K562 (cell line): ENCODE measurements around the gene TSTD1.

Experiments
- BRD4 ChIP-seq: fragments of 200-600 bp; sonication (generic); IDR thresholded peaks from 2 replicates; pipeline ENCODE4 v1.6.1; 2017; ENCODE audit warnings: inconsistent platforms
- CBFA2T3 ChIP-seq: fragments of 450-650 bp; IDR thresholded peaks from 2 replicates; pipeline ENCODE4 v1.6.1; 2017
- HNRNPH1 ChIP-seq: fragments of 200-400 bp; formaldehyde crosslinking; optimal IDR thresholded peaks from 2 replicates; pipeline ENCODE3; 2017; ENCODE audit warnings: low read depth, mild to moderate bottlenecking, low read length, moderate library complexity
- MAX ChIP-seq: sonication (generic); formaldehyde crosslinking; IDR thresholded peaks from 2 replicates; pipeline ENCODE4 v1.9.0; 2022; ENCODE audit warnings: mild to moderate bottlenecking, missing genetic modification reagents
- YY1 ChIP-seq, 3 experiments: IDR thresholded peaks; 2 replicates each; pipeline ENCODE4 v1.6.1; 2011; ENCODE audit warnings: low read length in 2 of 3, mild to moderate bottlenecking in 2 of 3, moderate library complexity in 2 of 3, borderline replicate concordance in 1 of 3, control low read depth in 1 of 3, low read depth in 1 of 3; ENCODE audit not compliant: insufficient read depth in 3 of 3, insufficient replicate concordance in 2 of 3, control insufficient read depth in 1 of 3, insufficient read length in 1 of 3; ENCODE audit errors: extremely low read depth in 1 of 3
- TF ChIP-seq, protein P1 (sequence below): sonication (generic); formaldehyde crosslinking; IDR thresholded peaks from 2 replicates; pipeline ENCODE4 v1.8.0; 2022; ENCODE audit warnings: mild to moderate bottlenecking, missing genetic modification reagents

DNA sequence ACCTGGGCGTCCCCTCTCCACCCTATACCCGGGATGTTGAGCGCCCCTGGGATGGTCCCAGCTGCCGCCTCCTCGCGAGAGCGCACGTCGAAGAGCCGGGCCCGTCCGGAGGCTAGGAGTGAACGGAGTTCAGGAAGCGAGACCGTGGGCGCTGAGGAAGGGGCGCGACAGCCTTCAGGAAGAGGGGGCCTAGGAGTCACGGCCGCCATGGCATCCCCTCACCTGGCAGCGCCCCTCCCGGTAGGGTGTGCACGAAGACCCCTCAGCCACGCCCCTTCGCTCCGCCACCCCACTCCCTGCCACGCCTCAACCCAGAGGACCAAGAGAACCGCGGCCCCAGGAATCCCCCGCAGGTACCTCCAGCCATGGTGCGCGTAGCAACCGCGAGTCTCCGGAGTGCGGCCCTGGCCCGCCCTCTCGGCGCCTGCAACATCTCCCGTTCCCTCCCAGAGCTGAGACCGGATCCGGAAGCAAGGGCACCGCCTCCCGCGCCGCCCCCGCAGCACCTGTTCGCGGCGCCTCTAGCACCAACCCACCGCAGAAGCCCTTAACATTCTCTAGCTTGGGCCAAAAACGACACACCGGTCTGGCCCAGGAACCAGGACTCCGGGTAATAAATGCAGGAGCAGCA lies at the start of gene TSTD1:
- TF ChIP-seq BRD4 (no peak), YY1 (IDR thresholded peaks at IDR 0.05; ENCODE audit: borderline replicate concordance in 1 of 3, control insufficient read depth in 1 of 3, extremely low read depth in 1 of 3, insufficient read depth in 3 of 3, insufficient read length in 1 of 3, insufficient replicate concordance in 2 of 3, low read depth in 1 of 3, low read length in 2 of 3) (no peak), HNRNPH1 (no peak), MAX (CRISPR knock-in tag) (no peak), CBFA2T3 (no peak)
- TF ChIP-seq, protein P1, sequence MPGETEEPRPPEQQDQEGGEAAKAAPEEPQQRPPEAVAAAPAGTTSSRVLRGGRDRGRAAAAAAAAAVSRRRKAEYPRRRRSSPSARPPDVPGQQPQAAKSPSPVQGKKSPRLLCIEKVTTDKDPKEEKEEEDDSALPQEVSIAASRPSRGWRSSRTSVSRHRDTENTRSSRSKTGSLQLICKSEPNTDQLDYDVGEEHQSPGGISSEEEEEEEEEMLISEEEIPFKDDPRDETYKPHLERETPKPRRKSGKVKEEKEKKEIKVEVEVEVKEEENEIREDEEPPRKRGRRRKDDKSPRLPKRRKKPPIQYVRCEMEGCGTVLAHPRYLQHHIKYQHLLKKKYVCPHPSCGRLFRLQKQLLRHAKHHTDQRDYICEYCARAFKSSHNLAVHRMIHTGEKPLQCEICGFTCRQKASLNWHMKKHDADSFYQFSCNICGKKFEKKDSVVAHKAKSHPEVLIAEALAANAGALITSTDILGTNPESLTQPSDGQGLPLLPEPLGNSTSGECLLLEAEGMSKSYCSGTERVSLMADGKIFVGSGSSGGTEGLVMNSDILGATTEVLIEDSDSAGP (CRISPR knock-in tag), result no peak
